GM23338 (cell line): ENCODE data around the gene FGFRL1. TPM values are rescaled to one million over a fixed set of nuclear protein-coding genes. Genes with fewer than 3 reads are reported as not detected.
A peak's percentile ranks its signal among the peaks of the same experiment; 100 is the strongest.

ENCODE experiments used
- ATAC-seq: fragments of 200-7000 bp; cut with Tn5 transposase; 3 replicates; pipeline ENCODE4 v1.9.1; 2020
- DNase-seq: peaks from one replicate; pipeline ENCODE4 v3.0.0-alpha.2; 2015; ENCODE audit warnings: low spot score
- H2AFZ ChIP-seq: fragments of 200-600 bp; sonication (generic); 2 replicates; pipeline ENCODE4 v1.8.0; 2016; ENCODE audit warnings: antibody characterized with exemption, mild to moderate bottlenecking, moderate library complexity
- H3F3A ChIP-seq: fragments of 200-600 bp; sonication (generic); replicated peaks from 2 replicates; pipeline ENCODE4 v1.8.0; 2017; ENCODE audit warnings: antibody characterized with exemption, mixed run types, low read depth
- H3K27ac ChIP-seq: fragments of 200-600 bp; sonication (generic); 2 replicates; pipeline ENCODE4 v1.6.1; 2016; ENCODE audit warnings: low read depth
- H3K27me3 ChIP-seq: fragments of 200-600 bp; sonication (generic); 2 replicates; pipeline ENCODE4 v1.8.0; 2016; ENCODE audit warnings: mild to moderate bottlenecking, mixed run types, moderate library complexity; ENCODE audit not compliant: insufficient read depth
- H3K36me3 ChIP-seq: fragments of 200-600 bp; sonication (generic); 2 replicates; pipeline ENCODE4 v1.8.0; 2016; ENCODE audit warnings: mild to moderate bottlenecking; ENCODE audit not compliant: insufficient read depth
- H3K4me1 ChIP-seq: fragments of 200-600 bp; sonication (generic); 2 replicates; pipeline ENCODE4 v1.8.0; 2016; ENCODE audit warnings: mild to moderate bottlenecking, moderate library complexity; ENCODE audit not compliant: insufficient read depth
- H3K4me2 ChIP-seq: fragments of 200-600 bp; sonication (generic); 2 replicates; pipeline ENCODE4 v1.7.1; 2017; ENCODE audit warnings: mixed run types
- H3K4me3 ChIP-seq: fragments of 200-600 bp; sonication (generic); 2 replicates; pipeline ENCODE4 v1.6.1; 2016; ENCODE audit warnings: mixed run types
- H3K79me2 ChIP-seq: fragments of 200-600 bp; sonication (generic); replicated peaks from 2 replicates; pipeline ENCODE4 v1.8.0; 2017; ENCODE audit warnings: mild to moderate bottlenecking; ENCODE audit not compliant: insufficient read depth
- H3K9me2 ChIP-seq: fragments of 200-600 bp; sonication (generic); 2 replicates; pipeline ENCODE4 v1.8.0; 2017; ENCODE audit not compliant: insufficient read depth
- H4K20me1 ChIP-seq: fragments of 200-600 bp; sonication (generic); replicated peaks from 2 replicates; pipeline ENCODE4 v1.8.0; 2017; ENCODE audit warnings: mild to moderate bottlenecking; ENCODE audit not compliant: insufficient read depth
- H3K27ac Mint-ChIP-seq: 2 replicates; pipeline ENCODE4 v1.8.0; 2020; ENCODE audit warnings: inconsistent platforms, mild to moderate bottlenecking, moderate library complexity, mixed read lengths
- H3K27me3 Mint-ChIP-seq: 3 replicates; pipeline ENCODE4 v1.8.0; 2022; ENCODE audit warnings: low read depth, mild to moderate bottlenecking, moderate library complexity, mixed read lengths, inconsistent platforms; ENCODE audit not compliant: insufficient read depth, poor library complexity
- H3K36me3 Mint-ChIP-seq: 3 replicates; pipeline ENCODE4 v1.8.0; 2021; ENCODE audit warnings: low read depth, mild to moderate bottlenecking, inconsistent platforms, moderate library complexity, mixed read lengths
- H3K4me1 Mint-ChIP-seq: 3 replicates; pipeline ENCODE4 v1.8.0; 2020; ENCODE audit warnings: mild to moderate bottlenecking, inconsistent platforms, mixed read lengths
- H3K4me3 Mint-ChIP-seq: 3 replicates; pipeline ENCODE4 v1.8.0; 2021; ENCODE audit warnings: moderate library complexity, mild to moderate bottlenecking, inconsistent platforms, mixed read lengths
- H3K9me3 Mint-ChIP-seq: 3 replicates; pipeline ENCODE4 v1.8.0; 2020; ENCODE audit warnings: moderate library complexity, mild to moderate bottlenecking, inconsistent platforms, mixed read lengths
- CREB1 ChIP-seq: fragments of 250-450 bp; sonication (Bioruptor Pico); IDR thresholded peaks from 2 replicates; pipeline ENCODE4 v1.5.0; 2020; ENCODE audit warnings: low read depth, mild to moderate bottlenecking, moderate library complexity
- CTCF ChIP-seq, 2 experiments: fragments of 200-600 bp in 1 of 2; sonication (generic) in 1 of 2; conservative IDR thresholded peaks; 2 replicates each; pipeline versions ENCODE4 v1.5.1 to v1.6.1; 2016 to 2017; ENCODE audit warnings: antibody characterized with exemption in 2 of 2, low read depth in 2 of 2, mild to moderate bottlenecking in 2 of 2, moderate library complexity in 1 of 2
- ETS1 ChIP-seq: IDR thresholded peaks from 2 replicates; pipeline ENCODE4 v1.6.1; 2016; ENCODE audit warnings: antibody characterized with exemption
- EZH2phosphoT487 ChIP-seq: fragments of 200-600 bp; sonication (generic); IDR thresholded peaks from one replicate; pipeline ENCODE4 v1.8.1; 2018; ENCODE audit warnings: antibody characterized with exemption; ENCODE audit not compliant: unreplicated experiment
- JUNB ChIP-seq: IDR thresholded peaks from one replicate; pipeline ENCODE4 v1.6.1; 2016; ENCODE audit warnings: antibody characterized with exemption; ENCODE audit not compliant: unreplicated experiment
- NANOG ChIP-seq: IDR thresholded peaks from 2 replicates; pipeline ENCODE4 v1.6.1; 2016; ENCODE audit warnings: antibody characterized with exemption, borderline replicate concordance
- POLR2AphosphoS5 ChIP-seq: IDR thresholded peaks from 2 replicates; pipeline ENCODE4 v1.6.1; 2016; ENCODE audit warnings: antibody characterized with exemption, low read depth
- STAT1 ChIP-seq: IDR thresholded peaks from one replicate; pipeline ENCODE4 v1.6.1; 2016; ENCODE audit warnings: antibody characterized with exemption; ENCODE audit not compliant: unreplicated experiment
- ZNF114 ChIP-seq: fragments of 250-450 bp; sonication (Bioruptor Pico); IDR thresholded peaks from 2 replicates; pipeline ENCODE4 v1.5.0; 2020; ENCODE audit warnings: mild to moderate bottlenecking, moderate library complexity
- polyA plus RNA-seq: library from polyadenylated mRNA; unstranded; fragments of >200 nt; fragmentation: Nextera tagmentation; extraction: Ambion mirVana; gene quantifications from 2 replicates; pipeline ENCODE4 v1.2.1, GENCODE V29; 2016
- total RNA-seq: library from RNA; depleted of rRNA; stranded (reverse); fragments of >200 nt; shearing (Covaris generic); gene quantifications from 2 replicates; pipeline ENCODE4 v1.2.3, GENCODE V29; 2014
- TF ChIP-seq, protein P1 (sequence below): fragments of 250-450 bp; sonication (Bioruptor Pico); IDR thresholded peaks from 2 replicates; pipeline ENCODE4 v1.5.0; 2020; ENCODE audit warnings: mild to moderate bottlenecking, moderate library complexity

The FGFRL1 gene
- total and polyA plus RNA-seq, 2 experiments from 2014 or later = 7.0 to 35.8 TPM

GRCh38 chr4:987624-988513 lies 23.6 kb upstream of the FGFRL1 start:
- H3K4me3 Mint-ChIP-seq = peak overlapping the region; percentile 68
- H3K27me3 Mint-ChIP-seq = peaks cover 29% of the 10 kb centered on the region
- H3K27me3 ChIP-seq = peaks cover 17% of the 10 kb centered on the region
- DNase-seq = no peak
- TF ChIP-seq POLR2AphosphoS5 = no peak
- TF ChIP-seq CTCF (conservative IDR thresholded peaks at IDR 0.05; ENCODE audit: low read depth in 2 of 2) = no peak
- TF ChIP-seq JUNB = no peak
- TF ChIP-seq, protein P1, sequence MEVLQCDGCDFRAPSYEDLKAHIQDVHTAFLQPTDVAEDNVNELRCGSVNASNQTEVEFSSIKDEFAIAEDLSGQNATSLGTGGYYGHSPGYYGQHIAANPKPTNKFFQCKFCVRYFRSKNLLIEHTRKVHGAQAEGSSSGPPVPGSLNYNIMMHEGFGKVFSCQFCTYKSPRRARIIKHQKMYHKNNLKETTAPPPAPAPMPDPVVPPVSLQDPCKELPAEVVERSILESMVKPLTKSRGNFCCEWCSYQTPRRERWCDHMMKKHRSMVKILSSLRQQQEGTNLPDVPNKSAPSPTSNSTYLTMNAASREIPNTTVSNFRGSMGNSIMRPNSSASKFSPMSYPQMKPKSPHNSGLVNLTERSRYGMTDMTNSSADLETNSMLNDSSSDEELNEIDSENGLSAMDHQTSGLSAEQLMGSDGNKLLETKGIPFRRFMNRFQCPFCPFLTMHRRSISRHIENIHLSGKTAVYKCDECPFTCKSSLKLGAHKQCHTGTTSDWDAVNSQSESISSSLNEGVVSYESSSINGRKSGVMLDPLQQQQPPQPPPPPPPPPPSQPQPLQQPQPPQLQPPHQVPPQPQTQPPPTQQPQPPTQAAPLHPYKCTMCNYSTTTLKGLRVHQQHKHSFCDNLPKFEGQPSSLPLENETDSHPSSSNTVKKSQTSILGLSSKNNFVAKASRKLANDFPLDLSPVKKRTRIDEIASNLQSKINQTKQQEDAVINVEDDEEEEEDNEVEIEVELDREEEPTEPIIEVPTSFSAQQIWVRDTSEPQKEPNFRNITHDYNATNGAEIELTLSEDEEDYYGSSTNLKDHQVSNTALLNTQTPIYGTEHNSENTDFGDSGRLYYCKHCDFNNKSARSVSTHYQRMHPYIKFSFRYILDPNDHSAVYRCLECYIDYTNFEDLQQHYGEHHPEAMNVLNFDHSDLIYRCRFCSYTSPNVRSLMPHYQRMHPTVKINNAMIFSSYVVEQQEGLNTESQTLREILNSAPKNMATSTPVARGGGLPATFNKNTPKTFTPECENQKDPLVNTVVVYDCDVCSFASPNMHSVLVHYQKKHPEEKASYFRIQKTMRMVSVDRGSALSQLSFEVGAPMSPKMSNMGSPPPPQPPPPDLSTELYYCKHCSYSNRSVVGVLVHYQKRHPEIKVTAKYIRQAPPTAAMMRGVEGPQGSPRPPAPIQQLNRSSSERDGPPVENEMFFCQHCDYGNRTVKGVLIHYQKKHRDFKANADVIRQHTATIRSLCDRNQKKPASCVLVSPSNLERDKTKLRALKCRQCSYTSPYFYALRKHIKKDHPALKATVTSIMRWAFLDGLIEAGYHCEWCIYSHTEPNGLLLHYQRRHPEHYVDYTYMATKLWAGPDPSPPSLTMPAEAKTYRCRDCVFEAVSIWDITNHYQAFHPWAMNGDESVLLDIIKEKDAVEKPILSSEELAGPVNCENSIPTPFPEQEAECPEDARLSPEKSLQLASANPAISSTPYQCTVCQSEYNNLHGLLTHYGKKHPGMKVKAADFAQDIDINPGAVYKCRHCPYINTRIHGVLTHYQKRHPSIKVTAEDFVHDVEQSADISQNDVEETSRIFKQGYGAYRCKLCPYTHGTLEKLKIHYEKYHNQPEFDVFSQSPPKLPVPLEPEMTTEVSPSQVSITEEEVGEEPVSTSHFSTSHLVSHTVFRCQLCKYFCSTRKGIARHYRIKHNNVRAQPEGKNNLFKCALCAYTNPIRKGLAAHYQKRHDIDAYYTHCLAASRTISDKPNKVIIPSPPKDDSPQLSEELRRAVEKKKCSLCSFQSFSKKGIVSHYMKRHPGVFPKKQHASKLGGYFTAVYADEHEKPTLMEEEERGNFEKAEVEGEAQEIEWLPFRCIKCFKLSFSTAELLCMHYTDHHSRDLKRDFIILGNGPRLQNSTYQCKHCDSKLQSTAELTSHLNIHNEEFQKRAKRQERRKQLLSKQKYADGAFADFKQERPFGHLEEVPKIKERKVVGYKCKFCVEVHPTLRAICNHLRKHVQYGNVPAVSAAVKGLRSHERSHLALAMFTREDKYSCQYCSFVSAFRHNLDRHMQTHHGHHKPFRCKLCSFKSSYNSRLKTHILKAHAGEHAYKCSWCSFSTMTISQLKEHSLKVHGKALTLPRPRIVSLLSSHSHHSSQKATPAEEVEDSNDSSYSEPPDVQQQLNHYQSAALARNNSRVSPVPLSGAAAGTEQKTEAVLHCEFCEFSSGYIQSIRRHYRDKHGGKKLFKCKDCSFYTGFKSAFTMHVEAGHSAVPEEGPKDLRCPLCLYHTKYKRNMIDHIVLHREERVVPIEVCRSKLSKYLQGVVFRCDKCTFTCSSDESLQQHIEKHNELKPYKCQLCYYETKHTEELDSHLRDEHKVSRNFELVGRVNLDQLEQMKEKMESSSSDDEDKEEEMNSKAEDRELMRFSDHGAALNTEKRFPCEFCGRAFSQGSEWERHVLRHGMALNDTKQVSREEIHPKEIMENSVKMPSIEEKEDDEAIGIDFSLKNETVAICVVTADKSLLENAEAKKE = no peak
- no peak for TF ChIP-seq NANOG
- TF ChIP-seq ETS1 = no peak
- no peak for TF ChIP-seq STAT1
- no peak for TF ChIP-seq EZH2phosphoT487
- TF ChIP-seq CREB1 (CRISPR knock-in tag) = no peak
- TF ChIP-seq ZNF114 = no peak
- no peaks in the 10 kb centered on the region for H3K36me3 Mint-ChIP-seq
- H3F3A ChIP-seq = peaks cover 9% of the 10 kb centered on the region; the same call in 1 of the 2 replicates
- H3K4me3 ChIP-seq = peak overlapping the region; percentile 70
- H3K9me2 ChIP-seq = no peaks in the 10 kb centered on the region
- peak overlapping the region; percentile 28; the same call in 1 of the 2 replicates for H2AFZ ChIP-seq
- H3K27ac ChIP-seq = no peak overlapping the region
- H3K79me2 ChIP-seq = no peaks in the 10 kb centered on the region
- no peak overlapping the region for H3K27ac Mint-ChIP-seq
- H3K9me3 Mint-ChIP-seq = no peaks in the 10 kb centered on the region
- no peaks in the 10 kb centered on the region for H4K20me1 ChIP-seq
- H3K4me2 ChIP-seq = peak overlapping the region; percentile 94
- peaks cover 16% of the 10 kb centered on the region for H3K4me1 ChIP-seq
- H3K4me1 Mint-ChIP-seq = peaks cover 2% of the 10 kb centered on the region; the same call in 1 of the 3 replicates
- H3K36me3 ChIP-seq = no peaks in the 10 kb centered on the region
- ATAC-seq = peak; percentile 1; the same call in 1 of the 3 replicates
